ENCODE results near the gene ACTL8.

The ACTL8 gene

DNA sequence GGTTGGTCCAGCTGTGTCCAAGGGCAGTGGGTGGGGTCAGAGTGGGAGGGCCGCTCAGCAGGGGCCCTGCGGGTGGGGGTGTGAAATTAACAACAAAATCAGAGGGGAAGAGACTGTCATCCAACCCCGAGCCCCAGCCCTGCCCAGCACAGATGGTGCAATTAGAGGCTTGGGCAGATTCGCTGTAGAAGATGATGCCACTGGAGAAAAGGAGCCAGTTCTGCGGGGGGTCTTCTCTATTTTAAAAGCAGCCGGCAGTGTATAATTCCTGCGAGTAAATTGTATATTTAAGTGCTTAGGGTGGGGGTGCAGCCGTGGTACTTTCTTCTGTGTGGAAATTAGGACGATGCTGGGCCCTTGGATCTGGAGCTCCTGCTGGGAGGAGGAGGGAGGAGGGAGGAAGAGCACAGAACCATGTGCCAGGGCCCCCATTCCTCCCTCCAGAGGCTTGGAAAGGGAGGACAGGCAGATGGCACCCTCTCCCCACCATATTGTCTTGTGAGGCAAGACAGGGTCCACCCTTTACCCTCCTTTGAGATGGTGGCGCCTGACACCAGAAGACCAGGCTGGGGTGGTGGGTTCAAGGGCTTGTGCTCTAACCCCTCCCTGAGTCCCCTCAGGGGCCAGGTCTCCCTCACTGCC lies 89.2 kb downstream of the ACTL8 start:
- DNase-seq (ENCODE audit: low read depth in 2 of 2): no peak

GRCh38 chr1:17845583-17845982 lies 90.5 kb downstream of the ACTL8 start:
- DNase-seq (ENCODE audit: low read depth in 2 of 2): no peak

DNA sequence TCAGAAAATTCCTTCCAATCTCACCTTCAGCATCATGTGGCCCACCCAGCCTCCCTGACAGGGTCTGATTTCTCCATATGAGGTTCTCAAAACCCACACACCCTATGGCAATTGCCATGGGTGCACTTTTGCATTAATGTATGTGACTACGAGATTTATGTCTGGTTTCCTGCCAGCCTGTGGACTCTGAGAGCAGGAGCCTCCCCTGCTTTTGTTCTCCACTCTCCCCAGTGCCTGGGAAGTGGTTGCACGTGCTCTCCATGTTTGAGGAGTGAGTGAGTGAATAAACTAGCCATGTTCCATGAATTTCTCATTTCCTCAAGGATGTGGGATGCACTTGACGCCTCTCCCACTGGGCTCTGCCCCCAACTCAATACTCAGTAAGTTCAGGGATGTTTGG lies 91.2 kb downstream of the ACTL8 start:
- no peak for DNase-seq (ENCODE audit: low read depth in 2 of 2)

- DNase-seq (ENCODE audit: low read depth in 2 of 2): no peak
Measured at GRCh38 chr1:17847111-17847510, 92.0 kb downstream of the ACTL8 start.

GRCh38 chr1:17849216-17849615 lies 94.1 kb downstream of the ACTL8 start:
- no peak for DNase-seq (ENCODE audit: low read depth in 2 of 2)

DNA sequence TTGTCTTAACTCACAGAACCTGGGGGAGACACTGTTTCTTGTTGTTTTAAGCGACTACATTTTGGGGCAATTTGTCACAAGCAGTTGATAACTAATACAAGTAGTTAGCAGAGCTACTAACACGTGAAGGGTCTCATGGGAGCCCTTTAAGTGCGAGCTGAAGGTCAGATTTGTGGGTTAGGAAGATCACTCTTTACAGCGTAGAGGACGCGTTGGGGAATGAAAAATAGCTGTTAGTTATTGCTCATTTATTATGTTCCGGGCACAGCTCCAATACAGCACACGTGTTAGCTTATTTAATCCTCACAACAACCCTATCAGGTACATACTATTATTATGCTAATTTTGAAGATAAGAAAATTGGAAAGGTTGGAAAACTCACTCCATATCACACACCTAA lies 95.9 kb downstream of the ACTL8 start:
- no peak for DNase-seq (ENCODE audit: low read depth in 2 of 2)

DNA sequence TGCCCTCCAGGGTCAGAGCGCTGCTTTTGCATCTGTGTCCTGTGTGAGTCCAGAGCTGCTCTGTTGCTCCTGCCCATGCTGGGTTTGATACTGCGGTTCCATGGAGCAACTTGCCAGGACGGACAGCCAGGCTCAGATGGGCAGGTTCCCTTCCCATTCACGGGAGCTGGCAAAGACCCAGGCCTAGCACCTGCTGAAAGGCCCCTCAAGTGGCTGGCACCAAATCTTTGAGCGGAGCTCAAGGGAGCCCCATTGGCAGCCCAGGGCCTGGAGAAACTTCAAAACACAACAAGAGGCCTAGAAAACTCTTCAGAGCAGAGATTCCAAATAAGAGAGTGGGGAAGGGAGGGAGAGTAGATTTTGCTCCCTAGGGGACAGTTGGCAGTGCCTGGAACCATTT lies 97.2 kb downstream of the ACTL8 start:
- DNase-seq (ENCODE audit: low read depth in 2 of 2): no peak

DNA sequence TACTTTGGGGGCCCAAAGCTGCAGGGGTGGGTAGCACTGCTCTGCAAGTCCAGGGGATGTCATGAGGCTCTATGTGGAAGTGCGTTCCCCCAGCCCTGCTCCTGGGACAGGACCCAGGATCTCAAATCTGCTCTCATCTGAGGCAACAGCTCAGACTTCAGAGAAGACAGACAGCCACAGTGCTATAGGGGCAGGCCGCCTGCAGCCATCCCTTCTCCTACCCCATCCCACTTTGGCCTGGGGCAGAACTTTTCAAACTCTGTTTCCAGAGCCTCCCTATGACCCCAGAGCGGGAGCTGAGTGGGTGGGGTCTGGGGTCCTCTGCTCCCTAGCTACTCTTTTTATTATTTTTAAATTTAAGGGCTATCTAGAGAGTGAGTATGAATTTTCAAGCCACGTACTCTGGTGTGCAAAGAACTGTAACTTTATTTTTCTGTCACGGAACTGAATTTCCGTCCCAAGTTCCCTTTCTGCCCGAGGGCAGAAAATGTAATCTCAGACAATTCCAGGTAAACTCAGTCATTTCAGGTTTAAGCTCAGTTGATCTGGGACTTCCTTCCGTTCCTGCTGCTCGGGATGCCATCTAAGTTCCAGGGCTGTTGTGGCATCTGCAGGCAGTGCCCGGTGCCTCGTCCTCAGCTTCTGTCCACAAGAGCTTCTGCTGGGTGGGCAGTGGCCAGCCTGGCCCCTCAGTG lies 98.3 kb downstream of the ACTL8 start:
- no peak for DNase-seq (ENCODE audit: low read depth in 2 of 2)

DNA sequence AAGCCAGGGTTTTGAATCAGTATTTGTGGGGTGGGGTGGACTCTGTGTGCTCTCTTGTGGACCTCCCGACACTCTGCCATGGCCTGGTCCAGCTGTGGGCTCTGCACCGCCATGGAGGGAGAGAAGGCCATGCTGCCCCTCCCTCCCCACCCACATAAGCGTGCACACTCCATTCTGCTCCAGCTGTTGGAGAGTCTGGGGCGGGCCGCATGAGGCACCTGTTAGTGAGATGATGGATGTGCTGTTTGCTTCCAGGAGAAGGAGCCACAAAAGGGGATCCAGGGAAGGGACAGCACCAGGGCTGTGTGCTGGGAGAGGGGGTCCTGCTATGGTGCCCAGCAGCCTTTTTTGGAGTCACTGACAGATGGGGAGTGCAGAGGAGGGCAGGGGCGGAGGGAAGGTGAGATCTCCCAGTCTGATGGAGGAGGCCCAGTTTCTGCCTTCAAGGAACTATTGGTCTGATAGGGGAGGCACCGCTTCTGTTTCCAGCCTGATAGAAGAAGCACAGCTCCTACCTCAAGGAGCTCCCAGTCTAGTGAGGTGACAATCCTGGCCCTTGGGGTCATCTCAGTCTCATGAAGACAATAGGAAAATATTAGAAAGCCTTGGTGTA lies 101.5 kb downstream of the ACTL8 start:
- DNase-seq (ENCODE audit: low read depth in 2 of 2): no peak

GRCh38 chr1:17857109-17857499 lies 102.0 kb downstream of the ACTL8 start:
- DNase-seq (ENCODE audit: low read depth in 2 of 2): no peak

- no peak for DNase-seq (ENCODE audit: low read depth in 2 of 2)
Measured at GRCh38 chr1:17857996-17858395, 102.9 kb downstream of the ACTL8 start.

GRCh38 chr1:17860812-17861211 lies 105.7 kb downstream of the ACTL8 start:
- DNase-seq (ENCODE audit: low read depth in 2 of 2): no peak

- DNase-seq (ENCODE audit: low read depth in 2 of 2): no peak
Measured at GRCh38 chr1:17861685-17862084, 106.6 kb downstream of the ACTL8 start.

DNA sequence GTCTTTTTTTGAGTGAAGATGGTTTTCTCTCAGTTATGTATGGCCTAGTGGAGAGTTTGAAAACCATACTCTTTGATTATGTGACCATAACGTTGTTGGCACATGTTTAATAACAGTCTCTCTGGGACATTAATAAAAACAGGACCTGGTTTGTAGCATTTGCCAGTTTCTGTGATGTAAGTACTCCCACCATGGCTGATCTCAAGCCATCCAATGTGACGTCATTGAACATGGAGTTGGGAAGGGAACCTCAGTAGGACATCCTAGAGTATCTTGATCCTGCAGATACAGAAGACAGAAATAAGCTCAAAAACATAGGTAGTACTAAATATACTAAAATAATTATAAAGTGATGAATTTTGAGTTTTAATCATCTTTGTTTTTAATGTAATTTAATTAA lies 107.0 kb downstream of the ACTL8 start:
- no peak for DNase-seq (ENCODE audit: low read depth in 2 of 2)

GRCh38 chr1:17865912-17866739 lies 111.0 kb downstream of the ACTL8 start:
- DNase-seq (ENCODE audit: low read depth in 2 of 2): no peak

GRCh38 chr1:17866740-17867029 lies 111.6 kb downstream of the ACTL8 start:
- no peak for DNase-seq (ENCODE audit: low read depth in 2 of 2)

GRCh38 chr1:17867470-17867869 lies 112.3 kb downstream of the ACTL8 start:
- no peak for DNase-seq (ENCODE audit: low read depth in 2 of 2)

- DNase-seq (ENCODE audit: low read depth in 2 of 2): no peak
Measured at GRCh38 chr1:17869815-17870214, 114.7 kb downstream of the ACTL8 start.

DNA sequence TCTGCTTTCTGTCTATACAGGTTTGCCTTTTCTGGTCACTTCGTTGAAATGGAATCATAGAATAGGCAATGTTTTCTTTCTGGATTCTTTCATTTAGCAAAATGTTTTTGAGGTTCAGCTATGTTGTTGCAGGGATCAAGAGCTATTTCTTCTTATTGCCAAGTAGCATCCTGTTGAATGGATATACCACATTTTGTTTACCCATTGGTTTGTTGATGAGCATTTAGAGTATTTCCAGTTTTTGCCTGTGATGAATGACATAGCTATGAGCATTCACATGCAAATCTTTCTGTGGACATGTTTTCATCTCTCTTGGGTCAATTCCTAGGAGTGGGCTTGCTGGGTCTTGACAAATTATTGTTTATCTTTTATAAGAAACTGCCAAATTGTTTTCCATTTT lies 115.5 kb downstream of the ACTL8 start:
- DNase-seq (ENCODE audit: low read depth in 2 of 2): no peak

- DNase-seq (ENCODE audit: low read depth in 2 of 2): no peak
Measured at GRCh38 chr1:17873007-17873675, 118.0 kb downstream of the ACTL8 start.

- DNase-seq (ENCODE audit: low read depth in 2 of 2): no peak
Measured at GRCh38 chr1:17874231-17874630, 119.1 kb downstream of the ACTL8 start.

- no peak for DNase-seq (ENCODE audit: low read depth in 2 of 2)
Measured at GRCh38 chr1:17874710-17875109, 119.6 kb downstream of the ACTL8 start.

All from activated CD4-positive, alpha-beta T cell treated with anti-CD3 and anti-CD28 coated beads for 24 hours (primary cell).